Heart right ventricle (tissue), 16 donors: Measurements from ENCODE around the gene CLMP. TPM values are rescaled to one million over a fixed set of nuclear protein-coding genes. Genes with fewer than 3 reads are reported as not detected.

Source experiments
- ATAC-seq, 8 donors: fragments of 200-7000 bp; cut with Tn5 transposase; one replicate each; pipeline ENCODE4 v1.9.1; 2020; ENCODE audit warnings: mild to moderate bottlenecking in 8 of 8, moderate library complexity in 8 of 8, moderate number of reproducible peaks in 1 of 8
- DNase-seq, 2 donors: peaks; one replicate each; pipeline ENCODE4 v3.0.0-alpha.2; 2020
- H3K27ac ChIP-seq, 10 donors: fragments of 200-600 bp; sonication (generic) in 2 of 10; one replicate each; pipeline versions ENCODE4 v1.5.0 to v1.8.0; 2020 to 2022; ENCODE audit warnings: mild to moderate bottlenecking in 3 of 10
- H3K27me3 ChIP-seq, 7 donors: fragments of 200-600 bp; one replicate each; pipeline ENCODE4 v1.8.0; 2021 to 2022; ENCODE audit warnings: mild to moderate bottlenecking in 2 of 7
- H3K36me3 ChIP-seq, 9 donors: fragments of 200-600 bp; sonication (generic) in 1 of 9; one replicate each; pipeline versions ENCODE4 v1.5.0 to v1.8.0; 2020 to 2022; ENCODE audit warnings: mild to moderate bottlenecking in 2 of 9
- H3K4me1 ChIP-seq, 9 donors: fragments of 200-600 bp; sonication (generic) in 1 of 9; one replicate each; pipeline versions ENCODE4 v1.5.0 to v1.8.0; 2020 to 2022; ENCODE audit warnings: mild to moderate bottlenecking in 4 of 9
- H3K4me3 ChIP-seq, 10 donors: fragments of 200-600 bp; sonication (generic) in 2 of 10; one replicate each; pipeline versions ENCODE4 v1.5.0 to v1.8.0; 2020 to 2022; ENCODE audit warnings: mild to moderate bottlenecking in 7 of 10, moderate library complexity in 2 of 10
- H3K9me3 ChIP-seq, 11 donors: fragments of 200-600 bp in 10 of 11; sonication (generic) in 2 of 11; one replicate each; pipeline versions ENCODE4 v1.5.0 to v1.8.0; 2013 to 2022; ENCODE audit warnings: mild to moderate bottlenecking in 2 of 11, control low read depth in 1 of 11, moderate library complexity in 1 of 11
- WGBS, 2 donors: extraction: QIAGEN DNeasy Blood & Tissue Kit; methylation state at CpG; one replicate each; pipeline ENCODE4 v1.1.7; 2013; ENCODE audit warnings: inconsistent platforms in 1 of 2; 5-methylcytosine and 5-hydroxymethylcytosine counted together
- intact Hi-C, 10 donors: fragments of 100-400 bp; cut with DNase I; formaldehyde crosslinking; loops; one replicate each; pipeline versions ENCODE4 v1.11.1 to v1.14.2; 2022
- polyA plus RNA-seq, 2 donors: library from polyadenylated mRNA; stranded (reverse); fragments of 200-250 nt; gene quantifications; one replicate each; pipeline ENCODE4 v1.2.3, GENCODE V29; 2013
- total RNA-seq, 10 donors: library from RNA; stranded (reverse); fragmentation: NEBNext Ultra II Directional in 3 of 10; extraction: Animal tissue kit (Norgen Biotek cat#: 25700) in 3 of 10; gene quantifications; one replicate each; pipeline versions ENCODE4 v1.2.1 to v1.2.4, GENCODE V29; 2021 to 2023
- TF ChIP-seq, protein P1 (sequence below), 9 donors: fragments of 200-600 bp; sonication (generic) in 2 of 9; IDR thresholded peaks; one replicate each; pipeline versions ENCODE4 v1.5.0 to v1.8.0; 2021 to 2022; ENCODE audit warnings: antibody characterized with exemption in 9 of 9, mild to moderate bottlenecking in 5 of 9, moderate library complexity in 1 of 9
- donor health status: Arrhythmogenic right ventricular cardiomyopathy.
- donor health status: ischemic (EF 13 %, LVEDD 7.1; RV severe dilation, severe dysfunction).
- donor health status: healthy with polysubstance abuse.
- donor health status: DM: no; HTN: yes; CAD: no.
- donor health status: DM: no; HTN: no; CAD: no.
- donor health status: ischemic (EF 25% LVEDD 6.9; RV normal size, moderate dysfunction).
- donor health status: ischemic (EF 25% LVEDD 5.7; RV mildly dilated, moderate dysfunction).
- donor health status: healthy.
- donor health status: DM: yes; HTN: yes; CAD: no.
- donor health status: Ischemic cardiomyopathy.
- donor health status: ischemic (EF 35%, LVEDD 5.7; RV mildly dilated, moderate dysfunction).
- donor health status: nonischemic (EF 11% LVEDD 7.7; RV severe dilation, severe dysfunction).
- donor health status: DM: yes; HTN: yes; CAD: no.
- donor health status: PGD.
- donor health status: ischemic (EF 29% LVEDD 5.4; RV normal size, mild dysfunction).
- donor health status: nonischemic (EF 23%, LVEDD 6.1; RV moderate dilation, normal function).

Gene CLMP
- total and polyA plus RNA-seq, 12 donors: 1.9 to 16.9 (median 5.2) TPM

DNA sequence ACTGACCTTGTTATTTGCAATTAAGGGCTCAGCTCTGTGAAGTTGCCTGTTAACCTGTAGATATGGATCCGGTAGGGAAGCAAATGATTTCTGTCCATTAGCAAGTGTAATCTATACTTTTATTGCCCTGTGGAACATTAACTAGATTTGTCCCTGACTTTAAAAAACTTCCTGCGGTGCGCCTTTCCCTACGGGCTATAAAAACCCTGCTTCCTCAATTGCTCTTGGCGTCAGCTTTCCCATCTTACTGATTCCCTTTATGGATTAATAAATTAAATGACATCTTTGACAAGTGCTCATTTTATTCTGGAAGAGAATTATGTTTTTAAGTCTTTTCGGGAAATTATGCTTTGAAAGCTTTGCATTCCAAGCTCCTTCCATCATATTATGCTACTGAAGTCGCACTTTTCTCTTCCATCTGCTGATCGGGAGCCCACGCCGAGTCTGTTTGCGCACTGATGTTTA is 18.3 kb upstream of the CLMP start:
- no peaks in the 10 kb centered on the region for H3K9me3 ChIP-seq
- intact Hi-C loops: no loop called here
- H3K27me3 ChIP-seq: peaks cover 0 to 58% (median 41%) of the 10 kb centered on the region in 7 donors
- 90 to 97% methylated on average over 11 of the region's 11 CpGs for WGBS, 2 donors
- TF ChIP-seq, protein P1, sequence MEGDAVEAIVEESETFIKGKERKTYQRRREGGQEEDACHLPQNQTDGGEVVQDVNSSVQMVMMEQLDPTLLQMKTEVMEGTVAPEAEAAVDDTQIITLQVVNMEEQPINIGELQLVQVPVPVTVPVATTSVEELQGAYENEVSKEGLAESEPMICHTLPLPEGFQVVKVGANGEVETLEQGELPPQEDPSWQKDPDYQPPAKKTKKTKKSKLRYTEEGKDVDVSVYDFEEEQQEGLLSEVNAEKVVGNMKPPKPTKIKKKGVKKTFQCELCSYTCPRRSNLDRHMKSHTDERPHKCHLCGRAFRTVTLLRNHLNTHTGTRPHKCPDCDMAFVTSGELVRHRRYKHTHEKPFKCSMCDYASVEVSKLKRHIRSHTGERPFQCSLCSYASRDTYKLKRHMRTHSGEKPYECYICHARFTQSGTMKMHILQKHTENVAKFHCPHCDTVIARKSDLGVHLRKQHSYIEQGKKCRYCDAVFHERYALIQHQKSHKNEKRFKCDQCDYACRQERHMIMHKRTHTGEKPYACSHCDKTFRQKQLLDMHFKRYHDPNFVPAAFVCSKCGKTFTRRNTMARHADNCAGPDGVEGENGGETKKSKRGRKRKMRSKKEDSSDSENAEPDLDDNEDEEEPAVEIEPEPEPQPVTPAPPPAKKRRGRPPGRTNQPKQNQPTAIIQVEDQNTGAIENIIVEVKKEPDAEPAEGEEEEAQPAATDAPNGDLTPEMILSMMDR (IDR thresholded peaks at IDR 0.05): no peak
- peaks cover 0 to 6% (median 0%) of the 10 kb centered on the region in 9 donors for H3K4me1 ChIP-seq
- H3K4me3 ChIP-seq: no peak overlapping the region
- H3K27ac ChIP-seq: no peak overlapping the region
- no peaks in the 10 kb centered on the region for H3K36me3 ChIP-seq
- ATAC-seq (no peak), DNase-seq (no peak)

DNA sequence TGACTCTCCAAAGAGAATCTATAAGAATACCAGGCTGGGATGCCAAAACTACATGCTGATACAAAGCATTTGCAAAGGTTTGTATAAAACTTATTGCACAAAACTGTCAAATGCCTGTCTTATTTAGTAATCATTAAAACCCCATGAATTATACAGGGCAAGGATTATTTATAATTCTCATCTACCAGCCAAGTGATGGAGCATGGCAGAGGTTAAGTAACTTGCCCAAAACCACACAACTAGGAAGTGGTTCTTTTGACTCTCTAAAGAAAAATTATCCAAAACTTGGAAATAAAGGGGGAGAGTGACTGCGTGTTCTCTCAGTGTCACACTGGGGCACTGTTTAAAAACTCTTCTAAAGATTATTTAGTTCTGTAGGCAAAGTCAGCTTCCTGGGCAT is 17.4 kb upstream of the CLMP start:
- no peaks in the 10 kb centered on the region for H3K36me3 ChIP-seq
- no peaks in the 10 kb centered on the region for H3K9me3 ChIP-seq
- no peak overlapping the region for H3K27ac ChIP-seq
- no peak overlapping the region for H3K4me3 ChIP-seq
- peaks cover 0 to 2% (median 0%) of the 10 kb centered on the region in 9 donors for H3K4me1 ChIP-seq
- TF ChIP-seq, protein P1 (IDR thresholded peaks at IDR 0.05): no peak
- intact Hi-C loops: no loop called here
- ATAC-seq: no peak
- 81 to 93% methylated on average over 1 of the region's 1 CpG for WGBS, 2 donors
- H3K27me3 ChIP-seq: peaks cover 0 to 66% (median 38%) of the 10 kb centered on the region in 7 donors
- DNase-seq: no peak

DNA sequence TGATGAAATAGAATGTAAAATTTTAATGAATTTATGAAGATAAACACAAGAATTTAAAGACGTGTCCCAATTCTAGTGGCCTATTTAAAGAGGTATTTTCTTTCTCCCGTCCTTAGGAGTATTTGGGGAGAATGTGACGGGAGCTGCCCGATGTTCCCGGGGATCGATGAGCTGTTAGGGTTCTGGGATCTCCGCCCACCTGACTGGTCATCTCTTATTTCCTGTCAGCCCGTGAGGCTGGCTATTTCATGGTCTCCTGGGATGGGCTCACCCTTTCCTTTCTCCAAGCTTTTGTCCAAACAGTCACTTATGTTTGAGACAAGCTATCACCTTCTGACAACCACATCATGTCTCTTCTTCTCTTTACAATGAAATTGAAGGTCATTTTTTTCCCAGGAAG is 16.9 kb upstream of the CLMP start:
- no peak for DNase-seq
- Histone ChIP-seq H3K4me1 (peaks cover 0 to 6% (median 0%) of the 10 kb centered on the region in 9 donors), H3K27me3 (peaks cover 0 to 67% (median 33%) of the 10 kb centered on the region in 7 donors), H3K4me3 (no peak overlapping the region), H3K9me3 (no peaks in the 10 kb centered on the region), H3K36me3 (no peaks in the 10 kb centered on the region), H3K27ac (no peak overlapping the region)
- intact Hi-C loops: no loop called here
- TF ChIP-seq, protein P1 (IDR thresholded peaks at IDR 0.05): no peak
- no peak for ATAC-seq
- WGBS, 2 donors: 57 to 70% methylated on average over 8 of the region's 8 CpGs

DNA sequence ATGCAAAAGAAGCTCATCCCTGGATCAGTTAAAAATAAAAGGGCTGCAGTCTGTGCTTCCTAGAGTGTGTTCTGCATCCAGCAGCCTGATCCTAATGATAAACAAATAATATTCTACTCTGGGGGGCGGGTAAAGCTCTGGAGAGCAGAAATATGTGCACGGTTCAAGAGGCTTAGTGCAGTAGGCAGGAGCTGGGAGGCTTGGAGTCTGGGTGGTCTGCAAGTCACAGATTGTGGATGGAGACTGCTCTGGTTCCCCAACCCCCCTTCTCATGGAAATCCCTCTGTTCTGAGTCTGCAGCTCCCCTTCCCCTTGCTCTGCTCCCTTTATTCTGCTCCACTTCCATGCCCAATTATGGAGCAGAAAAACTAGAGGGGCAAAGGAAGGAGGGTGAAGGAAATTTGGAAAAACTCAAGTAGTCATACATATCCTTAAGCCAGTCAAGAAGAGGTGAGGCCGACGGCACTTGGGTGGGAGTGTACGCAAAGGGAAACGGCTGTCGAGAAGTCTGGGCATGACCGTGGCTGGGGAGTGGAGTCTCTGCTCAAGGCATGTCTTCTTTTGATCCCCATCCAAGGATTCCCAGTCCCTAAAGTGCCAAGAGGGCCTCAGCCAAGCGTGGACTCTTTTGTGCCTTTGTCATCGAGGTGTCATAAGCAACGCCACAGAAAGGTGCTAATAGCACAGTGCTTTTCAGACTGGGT is 16.3 kb upstream of the CLMP start:
- H3K27ac ChIP-seq: no peak overlapping the region
- peaks cover 0 to 9% (median 0%) of the 10 kb centered on the region in 9 donors for H3K4me1 ChIP-seq
- H3K9me3 ChIP-seq: no peaks in the 10 kb centered on the region
- 66 to 74% methylated on average over 11 of the region's 11 CpGs for whole genome bisulfite sequencing, 2 donors
- H3K27me3 ChIP-seq: peaks cover 0 to 62% (median 32%) of the 10 kb centered on the region in 7 donors
- TF ChIP-seq, protein P1 (IDR thresholded peaks at IDR 0.05): no peak
- no peaks in the 10 kb centered on the region for H3K36me3 ChIP-seq
- intact Hi-C loops: no loop called here
- DNase-seq (no peak), ATAC-seq (no peak)
- H3K4me3 ChIP-seq: no peak overlapping the region
